GM12878 (cell line): Measurements from ENCODE around the gene GNL3. TPM values are rescaled to one million over a fixed set of nuclear protein-coding genes. Genes with fewer than 3 reads are reported as not detected.

Experiments
- ATAC-seq: fragments of 200-7000 bp; cut with Tn5 transposase; 3 replicates; pipeline ENCODE4 v1.9.1; 2020; ENCODE audit warnings: mild to moderate bottlenecking, moderate library complexity
- BruUV-seq: library from RNA; stranded (reverse); fragments of 400-500 nt; replicated peaks from 2 replicates; lab custom pipeline; 2021; lab: Mats Ljungman, UMichigan
- CTCF ChIA-PET: fragments of 300-600 bp; sonication (Branson Sonifier 250); formaldehyde crosslinking; extraction: SDS; loops from one replicate; lab custom pipeline; 2021; ENCODE audit warnings: inconsistent platforms; lab: Yijun Ruan, JAX
- POLR2A ChIA-PET: fragments of 350-600 bp; formaldehyde crosslinking; extraction: SDS; loops from one replicate; lab custom pipeline; 2021; ENCODE audit warnings: inconsistent platforms; lab: Charles Lee
- RAD21 ChIA-PET: fragments of 300-600 bp; sonication (Branson Sonifier 250); formaldehyde crosslinking; loops from one replicate; lab custom pipeline; 2023; ENCODE audit warnings: antibody characterized with exemption; ENCODE audit not compliant: unreplicated experiment; lab: Charles Lee
- SMC1A ChIA-PET: fragments of 300-600 bp; sonication (Branson Sonifier 250); formaldehyde crosslinking; loops from one replicate; lab custom pipeline; 2023; ENCODE audit not compliant: unreplicated experiment, uncharacterized antibody; lab: Charles Lee
- DNase-seq: peaks from one replicate; pipeline ENCODE4 v3.0.0-alpha.2; 2011; ENCODE audit warnings: low read depth, low spot score
- FAIRE-seq: peaks from 3 replicates; lab custom pipeline; 2011; peaks lifted over from hg19 to GRCh38; lab: Jason Lieb, UNC
- H2AFZ ChIP-seq: 2 replicates; pipeline ENCODE4 v1.6.0; 2011; ENCODE audit warnings: low read depth, low read length, control low read depth; ENCODE audit not compliant: control insufficient read depth
- H3K27ac ChIP-seq: 2 replicates; pipeline ENCODE4 v1.5.1; 2011; ENCODE audit warnings: control low read depth; ENCODE audit not compliant: control insufficient read depth, insufficient read depth
- H3K27me3 ChIP-seq, 2 experiments: replicated peaks in 1 of 2; 2 replicates each; pipeline versions ENCODE4 v1.6.0 to v1.6.1; 2011; ENCODE audit warnings: low read length in 1 of 2; ENCODE audit not compliant: control insufficient read depth in 2 of 2, insufficient read depth in 2 of 2
- H3K36me3 ChIP-seq, 2 experiments: 2 replicates each; pipeline ENCODE4 v1.5.1; 2011; ENCODE audit warnings: low read length in 1 of 2; ENCODE audit not compliant: control insufficient read depth in 2 of 2, insufficient read depth in 2 of 2
- H3K4me1 ChIP-seq: 2 replicates; pipeline ENCODE4 v1.6.1; 2011; ENCODE audit warnings: mild to moderate bottlenecking, low read length, moderate library complexity, mixed read lengths; ENCODE audit not compliant: control insufficient read depth, insufficient read depth
- H3K4me2 ChIP-seq: 2 replicates; pipeline ENCODE4 v1.6.0; 2011; ENCODE audit warnings: control low read depth; ENCODE audit not compliant: control insufficient read depth, insufficient read depth
- H3K4me3 ChIP-seq: fragments of 200-600 bp; sonication (generic); 2 replicates; pipeline ENCODE4 v1.5.1; 2016
- H3K79me2 ChIP-seq: 2 replicates; pipeline ENCODE4 v1.6.0; 2011; ENCODE audit warnings: low read length; ENCODE audit not compliant: control insufficient read depth, insufficient read depth
- H3K9ac ChIP-seq: 2 replicates; pipeline ENCODE4 v1.8.0; 2011; ENCODE audit warnings: low read length, control low read depth, mixed read lengths; ENCODE audit not compliant: control insufficient read depth, insufficient read depth
- H3K9me3 ChIP-seq: replicated peaks from 3 replicates; pipeline ENCODE4 v1.5.1; 2011; ENCODE audit warnings: mild to moderate bottlenecking, low read length; ENCODE audit not compliant: control insufficient read depth, insufficient read depth
- H4K20me1 ChIP-seq: 2 replicates; pipeline ENCODE4 v1.6.0; 2011; ENCODE audit not compliant: control insufficient read depth, insufficient read depth
- BCL11A ChIP-seq: IDR thresholded peaks from 2 replicates; pipeline ENCODE4 v1.6.1; 2011; ENCODE audit warnings: low read depth, low read length
- BHLHE40 ChIP-seq, 2 experiments: fragments of 450-650 bp in 1 of 2; IDR thresholded peaks; 2 replicates each; pipeline ENCODE4 v1.6.1; 2011 to 2017; ENCODE audit warnings: low read depth in 2 of 2, borderline replicate concordance in 1 of 2, improper control_type of control experiment in 1 of 2, low read length in 1 of 2, mild to moderate bottlenecking in 1 of 2
- DPF2 ChIP-seq: fragments of 450-650 bp; IDR thresholded peaks from 2 replicates; pipeline ENCODE4 v1.6.1; 2017; ENCODE audit warnings: mild to moderate bottlenecking
- POLR2A ChIP-seq: IDR thresholded peaks from 2 replicates; pipeline ENCODE4 v1.6.1; 2011; ENCODE audit warnings: low read depth, mild to moderate bottlenecking, low read length
- RAD21 ChIP-seq: IDR thresholded peaks from 2 replicates; pipeline ENCODE4 v1.6.1; 2011; ENCODE audit warnings: mild to moderate bottlenecking, low read depth, low read length, moderate library complexity; ENCODE audit not compliant: insufficient read depth
- YBX1 ChIP-seq: fragments of 450-650 bp; IDR thresholded peaks from 2 replicates; pipeline ENCODE4 v1.6.1; 2016; ENCODE audit warnings: antibody characterized with exemption
- ZBTB11 ChIP-seq: fragments of 450-650 bp; formaldehyde crosslinking; IDR thresholded peaks from 2 replicates; pipeline ENCODE4 v1.5.0; 2022; ENCODE audit warnings: mild to moderate bottlenecking, missing genetic modification characterization
- ZNF217 ChIP-seq: fragments of 450-650 bp; IDR thresholded peaks from 2 replicates; pipeline ENCODE4 v1.6.1; 2017; ENCODE audit warnings: antibody characterized with exemption, mild to moderate bottlenecking
- ZNF384 ChIP-seq: IDR thresholded peaks from 2 replicates; pipeline ENCODE4 v1.6.1; 2012; ENCODE audit warnings: low read depth, mild to moderate bottlenecking, low read length, improper control_type of control experiment, borderline replicate concordance
- WGBS: methylation state at CpG from one replicate; pipeline ENCODE4 v1.1.6; 2016; ENCODE audit warnings: low lambda C conversion rate; ENCODE audit not compliant: insufficient replicate concordance, insufficient coverage; ENCODE audit errors: missing lambda C conversion rate; 5-methylcytosine and 5-hydroxymethylcytosine counted together
- in situ Hi-C: fragments of 300-500 bp; cut with MboI; formaldehyde crosslinking; loops from 9 replicates; pipeline ENCODE4 v1.14.3; 2018; ENCODE audit warnings: mixed read lengths
- intact Hi-C: fragments of 100-400 bp; cut with micrococcal nuclease; formaldehyde crosslinking; loops from one replicate; pipeline ENCODE4 v1.14.2; 2022; ENCODE audit not compliant: unreplicated experiment
- polyA plus RNA-seq, 11 experiments: library from polyadenylated mRNA; depleted of rRNA in 4 of 11; unstranded in 6 of 11; stranded (reverse) in 5 of 11; fragments of >200 nt; fragmentation: Nextera tagmentation in 4 of 11; fragmentation: Illumina TruSeq in 1 of 11; extraction: Ambion mirVana in 4 of 11; extraction: Trizol in 1 of 11; gene quantifications; 1 replicate in 1 of 11; 2 replicates in 10 of 11; pipeline versions ENCODE4 v1.2.1 to v1.2.3, GENCODE V29; 2011 to 2016; ENCODE audit warnings: inconsistent platforms in 2 of 11, missing spikeins in 2 of 11, low read depth in 1 of 11
- total RNA-seq, 4 experiments: library from RNA; depleted of rRNA in 3 of 4; stranded (reverse); fragments of >200 nt in 3 of 4; fragmentation: Illumina TruSeq in 1 of 4; extraction: Trizol in 1 of 4; gene quantifications; 2 replicates each; pipeline versions ENCODE4 v1.2.1 to v1.2.3, GENCODE V29; 2013 to 2021
- TF ChIP-seq, protein P1 (sequence below): fragments of 450-650 bp; IDR thresholded peaks from 2 replicates; pipeline ENCODE4 v1.6.1; 2017; ENCODE audit warnings: mild to moderate bottlenecking

GNL3 gene
- total and polyA plus RNA-seq, 10 of the 15 experiments (the other 5 are each of a cell fraction or from before 2014, with no cell fraction given) = 172 to 368 (median 257) TPM

GRCh38 chr3:52690560-52690959 is 4.7 kb downstream of the GNL3 start:
- H4K20me1 ChIP-seq = no peaks in the 10 kb centered on the region
- H3K9ac ChIP-seq = no peak overlapping the region; the same call in 1 of the 2 replicates
- FAIRE-seq (no peak), ATAC-seq (no peak), DNase-seq (no peak)
- H3K4me1 ChIP-seq = peaks cover 28% of the 10 kb centered on the region
- H2AFZ ChIP-seq = no peak overlapping the region
- H3K4me2 ChIP-seq = no peak overlapping the region; the same call in 1 of the 2 replicates
- SMC1A ChIA-PET = no interaction called here
- no peak overlapping the region; the same call in 1 of the 2 replicates for H3K27ac ChIP-seq
- intact Hi-C loops = no loop called here
- POLR2A ChIA-PET = interaction anchor here (1.2 to 1.3 kb wide), 3 partner anchors 8 to 11 kb away, joined by 3 to 4 read pairs (median 4); no protein-coding TSS in a partner anchor
- H3K9me3 ChIP-seq = no peaks in the 10 kb centered on the region
- CTCF ChIA-PET = interaction anchor here (1.1 to 1.6 kb wide), 3 partner anchors 10 to 49 kb away, joined by 3 to 4 read pairs (median 4); no protein-coding TSS in a partner anchor
- no peaks in the 10 kb centered on the region for H3K27me3 ChIP-seq
- TF ChIP-seq RAD21 (no peak), BCL11A (no peak), DPF2 (no peak), ZNF217 (no peak), ZBTB11 (CRISPR knock-in tag) (no peak), POLR2A (no peak), YBX1 (no peak), BHLHE40 (IDR thresholded peaks at IDR 0.05; ENCODE audit: borderline replicate concordance in 1 of 2, low read depth in 2 of 2, low read length in 1 of 2) (no peak), ZNF384 (no peak)
- TF ChIP-seq, protein P1, sequence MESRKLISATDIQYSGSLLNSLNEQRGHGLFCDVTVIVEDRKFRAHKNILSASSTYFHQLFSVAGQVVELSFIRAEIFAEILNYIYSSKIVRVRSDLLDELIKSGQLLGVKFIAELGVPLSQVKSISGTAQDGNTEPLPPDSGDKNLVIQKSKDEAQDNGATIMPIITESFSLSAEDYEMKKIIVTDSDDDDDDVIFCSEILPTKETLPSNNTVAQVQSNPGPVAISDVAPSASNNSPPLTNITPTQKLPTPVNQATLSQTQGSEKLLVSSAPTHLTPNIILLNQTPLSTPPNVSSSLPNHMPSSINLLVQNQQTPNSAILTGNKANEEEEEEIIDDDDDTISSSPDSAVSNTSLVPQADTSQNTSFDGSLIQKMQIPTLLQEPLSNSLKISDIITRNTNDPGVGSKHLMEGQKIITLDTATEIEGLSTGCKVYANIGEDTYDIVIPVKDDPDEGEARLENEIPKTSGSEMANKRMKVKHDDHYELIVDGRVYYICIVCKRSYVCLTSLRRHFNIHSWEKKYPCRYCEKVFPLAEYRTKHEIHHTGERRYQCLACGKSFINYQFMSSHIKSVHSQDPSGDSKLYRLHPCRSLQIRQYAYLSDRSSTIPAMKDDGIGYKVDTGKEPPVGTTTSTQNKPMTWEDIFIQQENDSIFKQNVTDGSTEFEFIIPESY = no peak
- H3K4me3 ChIP-seq = no peak overlapping the region
- 95% methylated on average over 2 of the region's 2 CpGs for whole genome bisulfite sequencing
- peaks cover 25 to 70% of the 10 kb centered on the region in 2 experiments for H3K36me3 ChIP-seq
- RAD21 ChIA-PET = no interaction called here
- in situ Hi-C loops = no loop called here
- H3K79me2 ChIP-seq = peaks cover 55% of the 10 kb centered on the region
- BruUV-seq = no TSS peak
